Right renal pelvis (tissue), 4 donors: ENCODE measurements around the gene ESPNL. TPM values are rescaled to one million over a fixed set of nuclear protein-coding genes. Genes with fewer than 3 reads are reported as not detected.

ENCODE experiments used
- DNase-seq, 4 donors: peaks; one replicate each; pipeline ENCODE4 v3.0.0-alpha.2; 2013; ENCODE audit warnings: low read depth in 4 of 4, low spot score in 3 of 4, missing footprints in 1 of 4
- polyA plus RNA-seq, 4 donors: library from polyadenylated mRNA; unstranded; fragments of 120-200 nt; gene quantifications; one replicate each; pipeline ENCODE4 v1.2.1, GENCODE V29; 2013; ENCODE audit not compliant: insufficient read length in 4 of 4

Gene ESPNL
- polyA plus RNA-seq, 4 donors = 0.53 to 2.3 (median 1.6) TPM

GRCh38 chr2:238097988-238098871 is 1.9 kb upstream of the ESPNL start:
- no peak for DNase-seq

- no peak for DNase-seq
Observed at GRCh38 chr2:238098901-238099713, 1.0 kb upstream of the ESPNL start.

GRCh38 chr2:238099714-238100048 is 459 bp upstream of the ESPNL start:
- no peak for DNase-seq

GRCh38 chr2:238100821-238101771 is 956 bp downstream of the ESPNL start:
- DNase-seq = no peak

- no peak for DNase-seq
Observed at GRCh38 chr2:238101891-238102841, 2.0 kb downstream of the ESPNL start.

GRCh38 chr2:238102865-238103264 is 2.7 kb downstream of the ESPNL start:
- no peak for DNase-seq

GRCh38 chr2:238103465-238104225 is 3.5 kb downstream of the ESPNL start:
- DNase-seq = no peak

GRCh38 chr2:238104226-238104690 is 4.1 kb downstream of the ESPNL start:
- no peak for DNase-seq

GRCh38 chr2:238104691-238105371 is 4.7 kb downstream of the ESPNL start:
- DNase-seq = no peak

- DNase-seq = no peak
Observed at GRCh38 chr2:238105506-238106338, 5.6 kb downstream of the ESPNL start.

- DNase-seq = no peak
Observed at GRCh38 chr2:238106339-238106697, 6.2 kb downstream of the ESPNL start.

- no peak for DNase-seq
Observed at GRCh38 chr2:238106698-238107524, 6.8 kb downstream of the ESPNL start.

- DNase-seq = no peak
Observed at GRCh38 chr2:238107525-238108422, 7.6 kb downstream of the ESPNL start.

- DNase-seq = no peak
Observed at GRCh38 chr2:238108423-238109183, 8.5 kb downstream of the ESPNL start.

GRCh38 chr2:238113611-238114010 is 13.5 kb downstream of the ESPNL start:
- DNase-seq = no peak
